ENCODE measurements around the gene GRPEL2. TPM values are rescaled to one million over a fixed set of nuclear protein-coding genes. Genes with fewer than 3 reads are reported as not detected.

The GRPEL2 gene
- total and polyA plus RNA-seq, 8 donors, result 1.4 to 19.1 (median 7.0) TPM

GRCh38 chr5:149325166-149325735 lies 20.0 kb upstream of the GRPEL2 start:
- Histone ChIP-seq H3K4me1 (peaks cover 9 to 19% (median 12%) of the 10 kb centered on the region in 4 donors), H3K27ac (no peak overlapping the region), H3K4me3 (no peak overlapping the region), H3K27me3 (no peaks in the 10 kb centered on the region), H3K36me3 (peaks cover 0 to 5% (median 0%) of the 10 kb centered on the region in 4 donors), H3K9me3 (no peaks in the 10 kb centered on the region)
- TF ChIP-seq POLR2AphosphoS5 (IDR thresholded peaks at IDR 0.05) (no peak), EP300 (IDR thresholded peaks at IDR 0.05) (no peak), CTCF (IDR thresholded peaks at IDR 0.05) (no peak), POLR2A (IDR thresholded peaks at IDR 0.05) (no peak)
- DNase-seq, result no peak
- intact Hi-C loops (cut with DNase I; ENCODE audit: low total_unique reads), result no loop called here

- H3K9me3 ChIP-seq, result no peaks in the 10 kb centered on the region
- H3K27ac ChIP-seq, result no peak overlapping the region
- no peak for DNase-seq
- no peaks in the 10 kb centered on the region for H3K27me3 ChIP-seq
- H3K4me3 ChIP-seq, result no peak overlapping the region
- H3K4me1 ChIP-seq, result peaks cover 3 to 13% (median 5%) of the 10 kb centered on the region in 4 donors
- intact Hi-C loops (cut with DNase I; ENCODE audit: low total_unique reads), result no loop called here
- peaks cover 0 to 5% (median 0%) of the 10 kb centered on the region in 4 donors for H3K36me3 ChIP-seq
- WGBS, 5 donors, result 90 to 96% (median 94%) methylated on average over 5 of the region's 5 CpGs
- TF ChIP-seq POLR2AphosphoS5 (IDR thresholded peaks at IDR 0.05) (no peak), EP300 (IDR thresholded peaks at IDR 0.05) (no peak), POLR2A (IDR thresholded peaks at IDR 0.05) (no peak), CTCF (IDR thresholded peaks at IDR 0.05) (no peak)
Observed at GRCh38 chr5:149325894-149326293, 19.4 kb upstream of the GRPEL2 start.

- DNase-seq, result no peak
- Histone ChIP-seq H3K27me3 (no peaks in the 10 kb centered on the region), H3K36me3 (peaks cover 0 to 5% (median 0%) of the 10 kb centered on the region in 4 donors), H3K27ac (no peak overlapping the region), H3K4me3 (no peak overlapping the region), H3K4me1 (peaks cover 0 to 8% (median 0%) of the 10 kb centered on the region in 4 donors), H3K9me3 (no peaks in the 10 kb centered on the region)
- WGBS, 5 donors, result 57 to 77% (median 69%) methylated on average over 3 of the region's 3 CpGs
- TF ChIP-seq POLR2AphosphoS5 (IDR thresholded peaks at IDR 0.05) (no peak), POLR2A (IDR thresholded peaks at IDR 0.05) (no peak), CTCF (IDR thresholded peaks at IDR 0.05) (no peak), EP300 (IDR thresholded peaks at IDR 0.05) (no peak)
- intact Hi-C loops (cut with DNase I; ENCODE audit: low total_unique reads), result no loop called here
Observed at GRCh38 chr5:149326611-149327010, 18.7 kb upstream of the GRPEL2 start.

GRCh38 chr5:149328177-149328576 lies 17.1 kb upstream of the GRPEL2 start:
- 92 to 95% (median 95%) methylated on average over 5 of the region's 5 CpGs for WGBS, 5 donors
- H3K4me3 ChIP-seq, result no peak overlapping the region
- intact Hi-C loops (cut with DNase I; ENCODE audit: low total_unique reads), result no loop called here
- no peak overlapping the region for H3K27ac ChIP-seq
- H3K36me3 ChIP-seq, result peaks cover 0 to 8% (median 2%) of the 10 kb centered on the region in 4 donors
- H3K9me3 ChIP-seq, result no peaks in the 10 kb centered on the region
- no peak for TF ChIP-seq POLR2A (IDR thresholded peaks at IDR 0.05)
- TF ChIP-seq CTCF (IDR thresholded peaks at IDR 0.05), result no peak
- no peak for TF ChIP-seq POLR2AphosphoS5 (IDR thresholded peaks at IDR 0.05)
- TF ChIP-seq EP300 (IDR thresholded peaks at IDR 0.05), result no peak
- H3K27me3 ChIP-seq, result no peaks in the 10 kb centered on the region
- H3K4me1 ChIP-seq, result no peaks in the 10 kb centered on the region
- DNase-seq, result no peak
